IgD-negative memory B cell (primary cell): ENCODE results near the gene RGS12. TPM values are rescaled to one million over a fixed set of nuclear protein-coding genes. Genes with fewer than 3 reads are reported as not detected.

ENCODE experiments used
- H3K27ac Mint-ChIP-seq, 3 donors: one replicate each; pipeline ENCODE4 v1.8.0; 2020 to 2022; ENCODE audit warnings: mild to moderate bottlenecking in 3 of 3, mixed read lengths in 3 of 3, moderate library complexity in 1 of 3
- H3K27me3 Mint-ChIP-seq: one replicate; pipeline ENCODE4 v1.8.0; 2021; ENCODE audit warnings: mixed read lengths
- H3K36me3 Mint-ChIP-seq: one replicate; pipeline ENCODE4 v1.8.0; 2020; ENCODE audit warnings: mild to moderate bottlenecking, mixed read lengths
- H3K4me1 Mint-ChIP-seq, 3 donors: one replicate each; pipeline ENCODE4 v1.8.0; 2020 to 2022; ENCODE audit warnings: mixed read lengths in 3 of 3, mild to moderate bottlenecking in 1 of 3
- H3K4me3 Mint-ChIP-seq, 4 donors: one replicate each; pipeline ENCODE4 v1.8.0; 2020 to 2022; ENCODE audit warnings: mild to moderate bottlenecking in 4 of 4, mixed read lengths in 4 of 4, moderate library complexity in 3 of 4
- H3K9me3 Mint-ChIP-seq, 3 donors: one replicate each; pipeline ENCODE4 v1.8.0; 2020 to 2021; ENCODE audit warnings: mixed read lengths in 3 of 3, mild to moderate bottlenecking in 1 of 3
- polyA plus RNA-seq: library from polyadenylated mRNA; unstranded; fragments of 300-500 nt; fragmentation: Illumina TruSeq; gene quantifications from one replicate; pipeline ENCODE4 v1.2.3, GENCODE V29; 2021

RGS12 gene
- polyA plus RNA-seq, 1 donor from 2014 or later = 0.81 TPM

- H3K9me3 Mint-ChIP-seq = no peaks in the 10 kb centered on the region
- H3K27me3 Mint-ChIP-seq = peaks cover 16% of the 10 kb centered on the region
- peak overlapping the region in 2 of 3 donors; percentile 38 to 63 for H3K27ac Mint-ChIP-seq
- H3K4me3 Mint-ChIP-seq = no peak overlapping the region
- H3K4me1 Mint-ChIP-seq = peaks cover 23 to 32% (median 30%) of the 10 kb centered on the region in 3 donors
- no peaks in the 10 kb centered on the region for H3K36me3 Mint-ChIP-seq
Observed at GRCh38 chr4:3304831-3305609, 12.2 kb downstream of the RGS12 start.

DNA sequence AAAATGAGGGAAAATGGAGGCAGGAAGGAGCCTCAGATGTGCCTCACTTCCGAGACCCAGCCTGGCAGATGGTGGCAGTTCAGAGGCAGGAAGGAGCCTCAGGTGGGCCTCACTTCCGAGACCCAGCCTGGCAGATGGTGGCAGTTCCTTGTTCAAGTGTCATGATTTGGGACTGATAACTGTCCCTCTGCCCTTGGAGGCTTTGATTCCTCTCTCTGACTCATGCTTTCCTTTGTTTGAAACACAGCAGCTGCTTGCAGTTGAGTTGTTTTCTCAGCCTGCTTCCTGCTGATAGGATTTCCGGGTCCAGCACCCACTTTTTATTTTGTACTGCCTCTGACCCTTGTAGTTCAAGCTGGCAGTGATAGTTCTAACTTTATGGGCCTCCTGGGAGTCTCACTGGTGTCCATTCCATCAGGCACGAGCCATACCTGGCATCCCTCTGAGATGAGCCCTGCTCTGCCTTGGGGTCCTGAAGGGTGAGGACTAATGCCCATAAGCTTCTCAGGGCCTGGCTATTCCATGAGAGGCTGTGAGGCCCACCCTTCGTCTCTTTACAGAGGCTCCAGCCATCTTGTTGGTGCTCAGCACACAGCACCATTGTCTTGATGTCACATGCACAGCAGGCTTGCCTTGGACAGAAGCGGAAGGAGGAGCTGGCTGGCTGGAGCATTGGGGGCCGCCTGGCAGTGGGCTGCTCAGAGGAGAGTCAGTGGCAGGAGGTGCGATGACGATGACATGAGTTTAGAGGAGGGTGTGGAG is 13.0 kb downstream of the RGS12 start:
- Mint-ChIP-seq H3K9me3 (no peaks in the 10 kb centered on the region), H3K27ac (peak overlapping the region in 2 of 3 donors; percentile 38 to 66), H3K4me3 (no peak overlapping the region), H3K27me3 (peaks cover 16% of the 10 kb centered on the region), H3K4me1 (peaks cover 23 to 32% (median 30%) of the 10 kb centered on the region in 3 donors), H3K36me3 (no peaks in the 10 kb centered on the region)

DNA sequence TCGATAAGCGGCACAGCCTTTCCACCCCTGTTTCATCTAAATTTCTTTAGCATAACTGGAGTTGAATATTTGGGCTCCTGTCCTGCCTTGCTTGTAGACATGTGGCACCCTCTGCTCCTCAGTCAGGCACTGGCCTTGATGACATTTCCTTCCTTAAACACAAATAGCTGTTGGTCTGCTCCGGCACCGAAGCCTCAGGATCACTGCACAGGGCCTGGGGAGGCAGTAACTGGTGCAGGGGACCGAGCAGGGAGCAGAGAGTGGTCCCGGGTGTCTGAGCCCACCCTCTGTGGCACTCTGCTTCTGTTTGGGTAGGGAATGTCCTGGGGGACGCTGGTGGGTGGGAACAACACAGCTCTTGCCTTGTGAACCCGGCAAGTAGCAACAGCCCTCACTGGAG is 13.6 kb downstream of the RGS12 start:
- peaks cover 19 to 29% (median 28%) of the 10 kb centered on the region in 3 donors for H3K4me1 Mint-ChIP-seq
- H3K27ac Mint-ChIP-seq = peak overlapping the region in 1 of 3 donors; percentile 66
- no peaks in the 10 kb centered on the region for H3K36me3 Mint-ChIP-seq
- H3K9me3 Mint-ChIP-seq = no peaks in the 10 kb centered on the region
- no peak overlapping the region for H3K4me3 Mint-ChIP-seq
- H3K27me3 Mint-ChIP-seq = peaks cover 16% of the 10 kb centered on the region

DNA sequence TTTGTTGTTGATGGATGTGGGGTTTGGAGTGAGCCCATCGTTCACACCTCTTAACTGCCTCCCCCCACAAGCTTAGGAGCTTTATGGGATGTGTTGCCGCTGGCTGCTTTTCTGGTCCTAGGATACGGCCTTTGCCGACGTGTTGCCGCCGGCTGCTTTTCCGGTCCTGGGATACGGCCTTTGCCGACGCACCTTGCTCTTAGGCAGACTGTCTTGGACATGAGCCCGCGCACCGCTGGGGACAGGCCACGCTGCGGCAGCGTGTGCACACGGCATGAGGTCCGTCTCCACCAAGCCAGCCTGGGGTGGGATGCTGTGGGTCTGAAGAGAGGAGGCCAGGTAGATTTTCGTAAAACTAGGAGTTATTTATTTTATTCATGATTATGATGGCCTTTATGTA is 14.2 kb downstream of the RGS12 start:
- Mint-ChIP-seq H3K4me3 (no peak overlapping the region), H3K36me3 (no peaks in the 10 kb centered on the region), H3K4me1 (peaks cover 13 to 24% (median 22%) of the 10 kb centered on the region in 3 donors), H3K27ac (no peak overlapping the region), H3K27me3 (peaks cover 16% of the 10 kb centered on the region), H3K9me3 (no peaks in the 10 kb centered on the region)

- Mint-ChIP-seq H3K4me3 (no peak overlapping the region), H3K27ac (no peak overlapping the region), H3K9me3 (no peaks in the 10 kb centered on the region), H3K27me3 (peaks cover 15% of the 10 kb centered on the region), H3K36me3 (no peaks in the 10 kb centered on the region), H3K4me1 (peaks cover 10 to 21% (median 18%) of the 10 kb centered on the region in 3 donors)
Observed at GRCh38 chr4:3307486-3307885, 14.7 kb downstream of the RGS12 start.

DNA sequence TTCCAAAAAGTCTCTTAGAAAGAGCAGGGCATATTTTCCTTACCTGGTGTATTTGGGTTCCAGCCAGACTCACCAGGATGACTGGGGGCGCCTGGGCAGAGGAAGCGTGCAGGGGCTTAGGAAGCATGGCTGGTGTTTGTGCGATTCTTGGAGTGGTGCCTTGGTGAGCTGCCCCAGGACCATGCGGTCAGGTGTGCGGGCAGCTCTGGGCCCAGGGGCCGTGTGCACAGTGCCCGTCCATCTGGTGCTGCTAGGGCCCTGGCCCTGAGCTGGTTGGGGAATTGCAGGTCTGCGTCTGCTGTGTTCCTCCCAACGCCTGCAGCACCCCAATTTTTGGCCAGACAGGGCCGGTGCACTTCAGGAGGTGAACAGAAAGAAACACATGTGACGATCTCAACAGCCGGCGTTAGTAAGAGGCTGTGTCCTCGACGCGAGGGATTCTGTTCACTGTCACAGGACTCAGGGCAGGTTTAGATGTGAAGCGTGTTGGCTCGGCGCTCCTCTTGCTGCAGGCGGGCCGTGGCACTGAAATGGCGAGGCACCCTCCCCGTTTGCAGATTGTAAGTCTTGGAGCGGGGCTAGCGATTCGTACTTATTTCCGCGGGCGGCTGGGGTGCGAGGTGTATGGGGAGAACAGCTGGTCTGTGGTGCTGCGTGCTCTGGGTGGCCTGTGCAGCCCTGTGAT is 15.2 kb downstream of the RGS12 start:
- no peak overlapping the region for H3K4me3 Mint-ChIP-seq
- H3K9me3 Mint-ChIP-seq = no peaks in the 10 kb centered on the region
- H3K27me3 Mint-ChIP-seq = peaks cover 10% of the 10 kb centered on the region
- no peaks in the 10 kb centered on the region for H3K36me3 Mint-ChIP-seq
- H3K4me1 Mint-ChIP-seq = peaks cover 5 to 15% (median 14%) of the 10 kb centered on the region in 3 donors
- no peak overlapping the region for H3K27ac Mint-ChIP-seq

DNA sequence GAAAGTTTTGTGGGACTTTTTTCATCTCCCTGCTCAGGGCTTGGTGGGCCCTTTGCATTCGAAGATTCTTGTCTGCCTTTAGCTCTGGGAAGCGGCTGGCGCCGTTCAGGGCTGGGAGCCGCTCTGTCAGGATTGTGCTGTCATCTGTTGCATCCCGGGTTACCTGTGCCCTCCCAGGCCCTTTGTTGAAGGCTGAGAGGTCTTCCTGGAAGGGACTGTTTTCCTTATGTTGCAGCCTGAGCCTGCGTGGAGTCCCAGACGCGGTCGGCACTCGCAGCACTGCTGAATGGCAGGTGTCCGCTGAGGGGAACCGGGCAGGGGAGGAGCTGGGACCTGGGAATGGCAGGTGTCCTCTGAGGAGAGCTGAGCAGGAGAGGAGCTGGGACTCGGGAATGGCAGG is 15.9 kb downstream of the RGS12 start:
- Mint-ChIP-seq H3K36me3 (no peaks in the 10 kb centered on the region), H3K27me3 (peaks cover 9% of the 10 kb centered on the region), H3K27ac (no peak overlapping the region), H3K4me1 (peaks cover 0 to 11% (median 9%) of the 10 kb centered on the region in 3 donors), H3K9me3 (no peaks in the 10 kb centered on the region), H3K4me3 (no peak overlapping the region)

- H3K27me3 Mint-ChIP-seq = peaks cover 4% of the 10 kb centered on the region
- no peaks in the 10 kb centered on the region for H3K36me3 Mint-ChIP-seq
- H3K9me3 Mint-ChIP-seq = no peaks in the 10 kb centered on the region
- H3K4me1 Mint-ChIP-seq = peaks cover 0 to 6% (median 4%) of the 10 kb centered on the region in 3 donors
- H3K4me3 Mint-ChIP-seq = no peak overlapping the region
- H3K27ac Mint-ChIP-seq = peak overlapping the region in 1 of 3 donors; percentile 16
Observed at GRCh38 chr4:3310301-3311094, 17.7 kb downstream of the RGS12 start.

GRCh38 chr4:3311095-3311372 is 18.2 kb downstream of the RGS12 start:
- Mint-ChIP-seq H3K27ac (no peak overlapping the region), H3K36me3 (no peaks in the 10 kb centered on the region), H3K4me3 (no peak overlapping the region), H3K27me3 (peaks cover 4% of the 10 kb centered on the region), H3K9me3 (no peaks in the 10 kb centered on the region), H3K4me1 (peaks cover 0 to 2% (median 0%) of the 10 kb centered on the region in 3 donors)

DNA sequence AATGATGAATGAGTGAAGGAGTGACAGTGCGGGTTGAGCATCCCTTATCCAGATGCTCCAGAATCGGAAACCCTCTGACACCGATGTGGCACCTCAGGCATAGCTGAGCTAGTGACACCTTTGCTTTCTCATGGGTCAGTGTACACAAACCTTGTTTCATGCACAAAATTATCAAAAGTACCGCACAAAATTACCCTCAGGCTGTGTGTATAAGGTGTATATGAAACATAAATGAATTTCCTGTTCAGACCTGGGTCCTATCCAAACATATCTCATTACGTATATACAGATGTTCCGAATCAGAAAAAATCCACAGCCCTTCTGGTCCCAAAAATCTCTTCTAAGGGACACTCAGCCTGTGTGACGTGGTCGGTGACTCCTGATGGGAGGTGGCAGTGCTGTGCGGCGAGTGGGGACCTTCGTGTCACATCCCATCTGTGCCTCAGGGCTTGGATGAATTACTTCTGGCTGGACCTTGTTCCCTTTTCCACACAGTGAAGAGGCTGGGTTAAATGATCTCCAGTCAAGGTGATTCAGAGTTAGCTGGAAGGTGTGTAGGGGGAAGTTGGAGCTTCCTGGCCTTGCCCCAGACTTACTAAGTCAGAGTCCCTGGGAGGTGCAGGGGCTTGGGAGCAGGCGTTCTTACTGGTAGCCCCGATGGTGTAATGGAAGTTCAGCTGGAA is 18.8 kb downstream of the RGS12 start:
- Mint-ChIP-seq H3K9me3 (no peaks in the 10 kb centered on the region), H3K27me3 (peaks cover 4% of the 10 kb centered on the region), H3K36me3 (no peaks in the 10 kb centered on the region), H3K4me1 (no peaks in the 10 kb centered on the region), H3K27ac (no peak overlapping the region), H3K4me3 (no peak overlapping the region)

DNA sequence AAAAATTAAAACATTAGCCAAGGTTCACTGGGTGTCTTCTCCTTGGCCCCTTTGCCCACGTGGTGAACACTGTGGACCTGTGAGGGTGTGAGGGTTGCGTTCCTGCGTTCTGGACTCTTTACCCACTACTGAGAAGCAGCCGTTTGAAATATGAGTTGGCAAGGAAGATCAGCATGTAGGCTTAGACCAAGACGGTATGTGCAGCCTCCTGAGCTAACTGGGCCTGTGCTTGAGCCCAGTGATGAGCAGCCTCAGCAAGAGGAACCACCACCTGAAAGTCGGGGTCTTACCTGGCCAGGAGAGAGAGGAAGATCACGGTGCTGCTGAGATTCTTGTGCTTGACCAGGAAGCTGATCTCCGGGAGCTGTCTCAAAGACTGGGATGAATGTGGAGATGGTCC is 19.5 kb downstream of the RGS12 start:
- no peak overlapping the region for H3K4me3 Mint-ChIP-seq

GRCh38 chr4:3313139-3313538 is 20.3 kb downstream of the RGS12 start:
- no peaks in the 10 kb centered on the region for H3K36me3 Mint-ChIP-seq
- no peak overlapping the region for H3K4me3 Mint-ChIP-seq
- no peak overlapping the region for H3K27ac Mint-ChIP-seq
- H3K27me3 Mint-ChIP-seq = no peaks in the 10 kb centered on the region
- no peaks in the 10 kb centered on the region for H3K9me3 Mint-ChIP-seq
- no peaks in the 10 kb centered on the region for H3K4me1 Mint-ChIP-seq

More for the DNA sequence above, 19.5 kb downstream of the RGS12 start:
- H3K27me3 Mint-ChIP-seq = peaks cover 4% of the 10 kb centered on the region
- H3K9me3 Mint-ChIP-seq = no peaks in the 10 kb centered on the region
- no peaks in the 10 kb centered on the region for H3K4me1 Mint-ChIP-seq
- H3K36me3 Mint-ChIP-seq = no peaks in the 10 kb centered on the region
- no peak overlapping the region for H3K27ac Mint-ChIP-seq

DNA sequence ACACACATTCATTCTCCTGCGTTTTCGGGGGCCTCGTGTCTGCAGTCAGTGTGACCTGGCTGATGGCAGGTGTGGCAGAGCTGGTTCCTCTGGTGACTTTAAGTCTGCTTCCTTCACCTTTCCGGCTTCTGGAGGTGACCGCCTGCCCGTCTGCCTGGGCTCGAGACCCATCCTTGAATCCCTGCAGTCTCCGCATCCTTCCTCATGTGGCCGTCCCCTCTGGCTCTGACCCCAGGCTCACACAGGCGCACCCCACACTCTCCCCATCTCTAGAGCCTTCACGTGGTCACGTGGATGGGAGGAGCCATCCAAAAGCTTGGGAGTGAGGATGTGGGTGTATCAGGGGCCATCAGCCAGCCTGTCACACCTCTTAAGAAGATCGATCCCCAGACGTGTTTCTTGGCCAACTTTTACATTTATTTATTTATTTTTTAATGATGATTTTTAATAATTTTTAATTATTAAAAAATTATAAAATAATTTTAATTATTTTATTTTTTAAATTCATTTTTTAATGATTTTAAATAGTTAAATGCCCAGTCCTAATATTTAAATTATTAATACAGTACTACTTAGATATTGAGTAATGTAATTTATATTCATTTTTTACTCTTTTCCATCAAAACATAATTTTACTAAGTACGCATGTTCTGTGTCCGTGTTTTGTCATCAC is 20.9 kb downstream of the RGS12 start:
- Mint-ChIP-seq H3K4me3 (no peak overlapping the region), H3K9me3 (no peaks in the 10 kb centered on the region), H3K27ac (no peak overlapping the region), H3K27me3 (no peaks in the 10 kb centered on the region), H3K36me3 (no peaks in the 10 kb centered on the region), H3K4me1 (no peaks in the 10 kb centered on the region)

DNA sequence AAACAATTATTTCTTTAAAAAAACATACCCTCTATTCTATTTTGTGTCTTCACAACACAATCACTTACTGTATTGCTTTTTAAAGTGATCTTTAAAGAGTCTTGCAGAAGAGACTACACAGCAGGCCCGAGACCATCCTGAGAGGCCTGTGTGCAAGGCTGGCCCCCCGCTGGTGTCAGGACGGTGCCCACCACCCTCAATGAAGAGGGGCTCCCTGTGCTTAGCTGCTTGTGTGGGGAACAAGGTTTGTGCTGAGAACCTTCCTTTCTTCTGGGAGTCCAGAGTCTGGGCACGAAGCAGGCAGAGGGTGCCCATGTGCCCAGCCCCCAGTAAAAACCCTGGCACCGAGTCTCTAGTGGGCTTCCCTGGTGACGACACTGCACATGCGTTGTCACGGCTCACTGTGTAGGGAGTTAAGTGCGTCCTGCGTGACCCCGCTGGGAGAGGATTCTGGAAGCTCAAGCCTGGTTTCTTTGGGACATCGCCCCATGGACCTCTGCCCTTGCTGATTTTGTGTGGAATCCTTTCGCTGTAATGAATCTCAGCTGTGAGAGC is 22.0 kb downstream of the RGS12 start:
- H3K27ac Mint-ChIP-seq = no peak overlapping the region
- no peaks in the 10 kb centered on the region for H3K36me3 Mint-ChIP-seq

More for the DNA sequence above, 22.0 kb downstream of the RGS12 start:
- H3K27me3 Mint-ChIP-seq = no peaks in the 10 kb centered on the region
- H3K4me1 Mint-ChIP-seq = no peaks in the 10 kb centered on the region
- no peak overlapping the region for H3K4me3 Mint-ChIP-seq
- no peaks in the 10 kb centered on the region for H3K9me3 Mint-ChIP-seq
